HepG2 (cell line): ENCODE results near the gene PLPP3. TPM values are rescaled to one million over a fixed set of nuclear protein-coding genes. Genes with fewer than 3 reads are reported as not detected.

ENCODE experiments used
- ATM ChIP-seq: fragments of 450-650 bp; IDR thresholded peaks from 2 replicates; pipeline ENCODE4 v1.7.1; 2017; ENCODE audit warnings: mild to moderate bottlenecking, borderline replicate concordance
- CHD2 ChIP-seq: IDR thresholded peaks from 2 replicates; pipeline ENCODE4 v1.6.1; 2011; ENCODE audit warnings: low read depth, low read length, improper control_type of control experiment
- ESRRA ChIP-seq: sonication (generic); formaldehyde crosslinking; IDR thresholded peaks from 2 replicates; pipeline ENCODE4 v1.5.1; 2020; ENCODE audit warnings: mild to moderate bottlenecking, low read depth, missing genetic modification reagents
- IRX3 ChIP-seq: sonication (generic); formaldehyde crosslinking; IDR thresholded peaks from 2 replicates; pipeline ENCODE4 v1.8.1; 2023; ENCODE audit warnings: mild to moderate bottlenecking, low read depth, missing genetic modification reagents, borderline replicate concordance
- KDM5B ChIP-seq: sonication (generic); formaldehyde crosslinking; IDR thresholded peaks from 2 replicates; pipeline ENCODE4 v1.4.0; 2020; ENCODE audit warnings: missing genetic modification reagents, mild to moderate bottlenecking, borderline replicate concordance
- MLLT10 ChIP-seq: sonication (generic); formaldehyde crosslinking; IDR thresholded peaks from 2 replicates; pipeline ENCODE4 v1.4.0; 2020; ENCODE audit warnings: missing genetic modification reagents
- NPAS2 ChIP-seq: sonication (generic); formaldehyde crosslinking; IDR thresholded peaks from 2 replicates; pipeline ENCODE4 v1.8.0; 2022; ENCODE audit warnings: mild to moderate bottlenecking, missing genetic modification reagents, borderline replicate concordance
- SETDB1 ChIP-seq: sonication (generic); formaldehyde crosslinking; IDR thresholded peaks from 2 replicates; pipeline ENCODE4 v1.5.1; 2020; ENCODE audit warnings: missing genetic modification reagents, mild to moderate bottlenecking, borderline replicate concordance
- U2AF2 ChIP-seq: fragments of 200-400 bp; formaldehyde crosslinking; IDR thresholded peaks from 2 replicates; pipeline ENCODE4 v1.6.1; 2017; ENCODE audit warnings: low read depth, mild to moderate bottlenecking, low read length
- ZKSCAN1 ChIP-seq: fragments of 150-350 bp; IDR thresholded peaks from 2 replicates; pipeline ENCODE4 v1.6.1; 2014; ENCODE audit warnings: low read length
- ZNF30 ChIP-seq: sonication (generic); formaldehyde crosslinking; IDR thresholded peaks from 2 replicates; pipeline ENCODE4 v1.5.0; 2020; ENCODE audit warnings: mild to moderate bottlenecking, missing genetic modification reagents
- ZNF430 ChIP-seq: sonication (generic); formaldehyde crosslinking; IDR thresholded peaks from 2 replicates; pipeline ENCODE4 v1.9.0; 2021; ENCODE audit warnings: mild to moderate bottlenecking, missing genetic modification reagents
- ZNF615 ChIP-seq: sonication (generic); formaldehyde crosslinking; IDR thresholded peaks from 2 replicates; pipeline ENCODE4 v1.5.0; 2020; ENCODE audit warnings: mild to moderate bottlenecking, missing genetic modification reagents, borderline replicate concordance
- ZNF782 ChIP-seq: sonication (generic); formaldehyde crosslinking; IDR thresholded peaks from 2 replicates; pipeline ENCODE4 v1.4.0; 2020; ENCODE audit warnings: missing genetic modification reagents, mild to moderate bottlenecking, borderline replicate concordance
- ZNF816 ChIP-seq: sonication (generic); formaldehyde crosslinking; IDR thresholded peaks from 2 replicates; pipeline ENCODE4 v1.8.0; 2022; ENCODE audit warnings: missing genetic modification reagents, mild to moderate bottlenecking, borderline replicate concordance
- ZNF878 ChIP-seq: sonication (generic); formaldehyde crosslinking; IDR thresholded peaks from 2 replicates; pipeline ENCODE4 v1.8.1; 2023; ENCODE audit warnings: mild to moderate bottlenecking, missing genetic modification reagents, moderate library complexity
- ZSCAN21 ChIP-seq: sonication (generic); formaldehyde crosslinking; IDR thresholded peaks from 2 replicates; pipeline ENCODE4 v1.8.0; 2022; ENCODE audit warnings: mild to moderate bottlenecking, missing genetic modification reagents, moderate library complexity, borderline replicate concordance
- ZSCAN31 ChIP-seq: sonication (generic); formaldehyde crosslinking; IDR thresholded peaks from 2 replicates; pipeline ENCODE4 v1.5.0; 2020; ENCODE audit warnings: low read depth, mild to moderate bottlenecking, missing genetic modification reagents
- ZZZ3 ChIP-seq: sonication (generic); formaldehyde crosslinking; IDR thresholded peaks from 2 replicates; pipeline ENCODE4 v1.4.0; 2020; ENCODE audit warnings: missing genetic modification reagents, mild to moderate bottlenecking, borderline replicate concordance
- polyA plus RNA-seq, 8 experiments: library from polyadenylated mRNA; depleted of rRNA in 3 of 8; stranded (reverse) in 7 of 8; unstranded in 1 of 8; fragments of >200 nt; fragmentation: Illumina TruSeq in 4 of 8; extraction: Trizol in 4 of 8; gene quantifications; 2 replicates each; pipeline versions ENCODE4 v1.2.1 to v1.2.3, GENCODE V29; 2011 to 2016; ENCODE audit warnings: low read depth in 4 of 8, missing spikeins in 1 of 8, mixed read lengths in 1 of 8; ENCODE audit not compliant: insufficient read depth in 1 of 8
- total RNA-seq, 5 experiments: library from RNA; depleted of rRNA; stranded (reverse); fragments of >200 nt; fragmentation: Illumina TruSeq; extraction: Trizol; gene quantifications; 2 replicates each; pipeline ENCODE4 v1.2.3, GENCODE V29; 2016; ENCODE audit warnings: low read depth in 1 of 5
- TF ChIP-seq, protein P1 (sequence below): fragments of 450-650 bp; IDR thresholded peaks from 2 replicates; pipeline ENCODE4 v1.6.1; 2017; ENCODE audit warnings: mild to moderate bottlenecking

The PLPP3 gene
- total and polyA plus RNA-seq, 2 of the 13 experiments (the other 11 are each of a cell fraction or from before 2014, with no cell fraction given), result 49.7 to 65.8 TPM

DNA sequence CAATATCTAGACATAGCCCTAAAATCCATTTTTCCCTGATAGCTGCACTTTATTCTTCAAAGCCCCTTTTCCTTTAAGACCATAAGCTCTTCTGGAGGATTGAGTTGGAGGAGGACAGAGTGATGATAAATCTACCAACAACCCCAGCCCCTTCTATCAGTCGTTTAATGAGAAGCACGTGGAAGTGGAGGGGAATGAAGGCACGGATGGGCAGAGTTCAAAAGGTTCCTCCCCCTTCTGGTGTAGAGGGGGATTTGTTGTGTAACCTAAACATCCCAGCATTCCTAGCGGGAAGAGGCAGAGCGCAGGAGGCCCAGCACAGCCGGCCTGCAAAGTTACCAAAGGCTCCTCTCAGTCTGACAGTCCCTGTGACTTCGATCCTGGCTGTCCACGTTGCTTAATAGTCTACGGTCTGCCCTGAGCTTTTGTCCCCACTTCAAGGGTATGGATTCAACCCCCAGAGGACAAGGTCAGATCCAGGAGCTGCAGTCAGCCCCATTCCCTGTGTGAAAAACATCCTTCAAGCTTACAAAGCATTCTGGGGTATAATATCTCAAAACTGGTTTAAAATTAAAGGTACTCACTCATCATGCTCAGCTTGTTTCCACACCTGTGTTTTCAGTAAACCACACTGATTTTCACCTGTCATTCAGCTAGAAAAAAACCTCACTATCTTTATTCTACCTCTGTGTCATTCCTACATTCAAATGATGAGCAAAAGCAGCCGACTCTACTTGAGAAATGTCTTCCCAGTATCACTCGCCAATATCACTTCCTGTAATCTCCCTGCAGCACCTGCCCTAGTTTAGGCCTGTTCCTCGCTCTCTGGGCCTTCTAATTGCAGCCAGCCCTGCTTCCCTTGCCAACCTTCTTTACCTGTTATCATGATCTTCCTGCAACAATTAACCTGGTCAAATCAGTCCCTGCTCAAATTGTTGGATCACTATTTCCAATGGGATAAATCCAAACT, 117.9 kb downstream of the PLPP3 start (continued):
- TF ChIP-seq ZNF30 (CRISPR knock-in tag) (no peak; the same call in 1 of the 2 replicates), ZSCAN21 (peak; percentile 47; the same call in 1 of the 2 replicates), ZNF878 (peak; percentile 71; the same call in 1 of the 2 replicates), ZNF816 (no peak; the same call in 1 of the 2 replicates), ZKSCAN1 (no peak), CHD2 (no peak), NPAS2 (no peak), U2AF2 (no peak), ZSCAN31 (CRISPR knock-in tag) (no peak; the same call in 1 of the 2 replicates), SETDB1 (CRISPR knock-in tag) (no peak), IRX3 (peak; percentile 20; the same call in 1 of the 2 replicates), ZZZ3 (CRISPR knock-in tag) (no peak), ZNF430 (peak; percentile 31; the same call in 1 of the 2 replicates), ZNF782 (CRISPR knock-in tag) (peak; percentile 82; the same call in 1 of the 2 replicates), ESRRA (CRISPR knock-in tag) (peak; percentile 97), MLLT10 (CRISPR knock-in tag) (no peak), KDM5B (CRISPR knock-in tag) (peak; percentile 87; the same call in 1 of the 2 replicates), ATM (peak; percentile 87; the same call in 1 of the 2 replicates), ZNF615 (CRISPR knock-in tag) (no peak)
- TF ChIP-seq, protein P1, sequence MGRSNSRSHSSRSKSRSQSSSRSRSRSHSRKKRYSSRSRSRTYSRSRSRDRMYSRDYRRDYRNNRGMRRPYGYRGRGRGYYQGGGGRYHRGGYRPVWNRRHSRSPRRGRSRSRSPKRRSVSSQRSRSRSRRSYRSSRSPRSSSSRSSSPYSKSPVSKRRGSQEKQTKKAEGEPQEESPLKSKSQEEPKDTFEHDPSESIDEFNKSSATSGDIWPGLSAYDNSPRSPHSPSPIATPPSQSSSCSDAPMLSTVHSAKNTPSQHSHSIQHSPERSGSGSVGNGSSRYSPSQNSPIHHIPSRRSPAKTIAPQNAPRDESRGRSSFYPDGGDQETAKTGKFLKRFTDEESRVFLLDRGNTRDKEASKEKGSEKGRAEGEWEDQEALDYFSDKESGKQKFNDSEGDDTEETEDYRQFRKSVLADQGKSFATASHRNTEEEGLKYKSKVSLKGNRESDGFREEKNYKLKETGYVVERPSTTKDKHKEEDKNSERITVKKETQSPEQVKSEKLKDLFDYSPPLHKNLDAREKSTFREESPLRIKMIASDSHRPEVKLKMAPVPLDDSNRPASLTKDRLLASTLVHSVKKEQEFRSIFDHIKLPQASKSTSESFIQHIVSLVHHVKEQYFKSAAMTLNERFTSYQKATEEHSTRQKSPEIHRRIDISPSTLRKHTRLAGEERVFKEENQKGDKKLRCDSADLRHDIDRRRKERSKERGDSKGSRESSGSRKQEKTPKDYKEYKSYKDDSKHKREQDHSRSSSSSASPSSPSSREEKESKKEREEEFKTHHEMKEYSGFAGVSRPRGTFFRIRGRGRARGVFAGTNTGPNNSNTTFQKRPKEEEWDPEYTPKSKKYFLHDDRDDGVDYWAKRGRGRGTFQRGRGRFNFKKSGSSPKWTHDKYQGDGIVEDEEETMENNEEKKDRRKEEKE, result no peak
